Fibroblast of lung (primary cell): ENCODE results near the gene CHRNA9. TPM values are rescaled to one million over a fixed set of nuclear protein-coding genes. Genes with fewer than 3 reads are reported as not detected.
A peak's percentile ranks its signal among the peaks of the same experiment; 100 is the strongest.

Source experiments
- DNase-seq, 2 donors: peaks; one replicate each; pipeline versions ENCODE4 v3.0.0 to v3.0.0-alpha.2; 2010; ENCODE audit warnings: low read depth in 2 of 2
- H2AFZ ChIP-seq: 2 replicates; pipeline ENCODE4 v1.5.1; 2012; ENCODE audit warnings: low read length, control low read depth, inconsistent platforms
- H3K27ac ChIP-seq: 2 replicates; pipeline ENCODE4 v1.5.1; 2011; ENCODE audit warnings: low read length, control low read depth; ENCODE audit not compliant: insufficient read depth
- H3K27me3 ChIP-seq: 2 replicates; pipeline ENCODE4 v1.5.1; 2011; ENCODE audit warnings: mild to moderate bottlenecking, low read length; ENCODE audit not compliant: control insufficient read depth, insufficient read depth
- H3K36me3 ChIP-seq: 2 replicates; pipeline ENCODE4 v1.5.1; 2011; ENCODE audit warnings: low read length; ENCODE audit not compliant: control insufficient read depth, insufficient read depth
- H3K4me1 ChIP-seq: 2 replicates; pipeline ENCODE4 v1.5.1; 2011; ENCODE audit warnings: low read length; ENCODE audit not compliant: control insufficient read depth, insufficient read depth; ENCODE audit errors: extremely low read depth
- H3K4me2 ChIP-seq: 2 replicates; pipeline ENCODE4 v1.5.1; 2011; ENCODE audit warnings: low read length, control low read depth; ENCODE audit not compliant: insufficient read depth; ENCODE audit errors: extremely low read depth
- H3K4me3 ChIP-seq, 4 experiments: fragments of 200-600 bp in 1 of 4; sonication (generic) in 1 of 4; replicated peaks in 1 of 4; 2 replicates each; pipeline ENCODE4 v1.5.1; 2011 to 2016; ENCODE audit warnings: low read length in 4 of 4, low read depth in 3 of 4, mild to moderate bottlenecking in 3 of 4, control low read depth in 2 of 4, inconsistent platforms in 1 of 4, mixed read lengths in 1 of 4; ENCODE audit not compliant: insufficient read depth in 1 of 4; ENCODE audit errors: control extremely low read depth in 1 of 4
- H3K79me2 ChIP-seq: 2 replicates; pipeline ENCODE4 v1.5.1; 2012; ENCODE audit warnings: mild to moderate bottlenecking, low read length, inconsistent platforms; ENCODE audit not compliant: control insufficient read depth, insufficient read depth
- H3K9ac ChIP-seq: 2 replicates; pipeline ENCODE4 v1.5.1; 2011; ENCODE audit warnings: mild to moderate bottlenecking, low read length, control low read depth; ENCODE audit not compliant: insufficient read depth
- H3K9me3 ChIP-seq: 2 replicates; pipeline ENCODE4 v1.5.1; 2012; ENCODE audit warnings: low read depth, low read length; ENCODE audit not compliant: control insufficient read depth, insufficient read depth
- H4K20me1 ChIP-seq: 2 replicates; pipeline ENCODE4 v1.5.1; 2011; ENCODE audit warnings: low read length; ENCODE audit not compliant: control insufficient read depth, insufficient read depth; ENCODE audit errors: extremely low read depth
- CTCF ChIP-seq, 2 donors: IDR thresholded peaks in 1 of 2; conservative IDR thresholded peaks in 1 of 2; 1 replicate in 1 of 2; 2 replicates in 1 of 2; pipeline ENCODE4 v1.5.1; 2011 to 2012; ENCODE audit warnings: low read length in 2 of 2, control low read depth in 1 of 2, inconsistent platforms in 1 of 2, low read depth in 1 of 2, mild to moderate bottlenecking in 1 of 2
- EZH2 ChIP-seq: IDR thresholded peaks from 2 replicates; pipeline ENCODE4 v1.5.1; 2012; ENCODE audit warnings: low read length, control low read depth, mild to moderate bottlenecking; ENCODE audit errors: missing control alignments
- polyA plus RNA-seq, 2 donors: library from polyadenylated mRNA; depleted of rRNA in 1 of 2; stranded (reverse) in 1 of 2; unstranded in 1 of 2; fragments of >200 nt; gene quantifications; 2 replicates each; pipeline ENCODE4 v1.2.1, GENCODE V29; 2011 to 2012; ENCODE audit warnings: missing spikeins in 1 of 2
- total RNA-seq: library from RNA; depleted of rRNA; stranded (reverse); fragments of >200 nt; gene quantifications from 2 replicates; pipeline ENCODE4 v1.2.1, GENCODE V29; 2014

Gene CHRNA9
- total and polyA plus RNA-seq, 2 donors (not counting 1 experiment from before 2014, with no cell fraction given): not detected

- Histone ChIP-seq H3K4me2 (no peak overlapping the region), H3K36me3 (no peaks in the 10 kb centered on the region), H3K4me1 (no peaks in the 10 kb centered on the region), H3K27ac (no peak overlapping the region), H3K27me3 (peaks cover 4% of the 10 kb centered on the region), H4K20me1 (no peaks in the 10 kb centered on the region), H3K9me3 (no peaks in the 10 kb centered on the region), H3K4me3 (no peak overlapping the region), H3K79me2 (no peaks in the 10 kb centered on the region), H2AFZ (no peak overlapping the region), H3K9ac (no peak overlapping the region)
- no peak for DNase-seq
- TF ChIP-seq EZH2: no peak
Measured at GRCh38 chr4:40399578-40399977, 64.4 kb downstream of the CHRNA9 start.

GRCh38 chr4:40401096-40401495, 66.0 kb downstream of the CHRNA9 start:
- Histone ChIP-seq H3K9ac (no peak overlapping the region), H3K9me3 (no peaks in the 10 kb centered on the region), H3K4me2 (no peak overlapping the region), H3K4me1 (no peaks in the 10 kb centered on the region), H4K20me1 (no peaks in the 10 kb centered on the region), H2AFZ (no peak overlapping the region), H3K27me3 (no peaks in the 10 kb centered on the region), H3K36me3 (no peaks in the 10 kb centered on the region), H3K27ac (no peak overlapping the region), H3K79me2 (no peaks in the 10 kb centered on the region), H3K4me3 (no peak overlapping the region)
- no peak for DNase-seq
- TF ChIP-seq EZH2 (no peak), CTCF (conservative IDR thresholded peaks at IDR 0.05 in 1 of 2, IDR thresholded peaks at IDR 0.05 in 1 of 2; ENCODE audit: low read depth in 1 of 2, low read length in 2 of 2) (no peak)

- no peaks in the 10 kb centered on the region for H3K36me3 ChIP-seq
- no peaks in the 10 kb centered on the region for H3K27me3 ChIP-seq
- H3K4me1 ChIP-seq: no peaks in the 10 kb centered on the region
- no peak overlapping the region for H3K27ac ChIP-seq
- H3K9ac ChIP-seq: no peak overlapping the region
- no peak overlapping the region for H2AFZ ChIP-seq
- no peak overlapping the region for H3K4me2 ChIP-seq
- no peaks in the 10 kb centered on the region for H3K9me3 ChIP-seq
- H3K4me3 ChIP-seq: no peak overlapping the region
- H4K20me1 ChIP-seq: no peaks in the 10 kb centered on the region
- DNase-seq: peak in 1 of 2 donors; percentile 56
- no peaks in the 10 kb centered on the region for H3K79me2 ChIP-seq
- TF ChIP-seq CTCF (conservative IDR thresholded peaks at IDR 0.05 in 1 of 2, IDR thresholded peaks at IDR 0.05 in 1 of 2; ENCODE audit: low read depth in 1 of 2, low read length in 2 of 2) (no peak), EZH2 (no peak)
Measured at GRCh38 chr4:40401631-40402030, 66.5 kb downstream of the CHRNA9 start.
